Neural crest cell (in vitro differentiated cells): ENCODE data around the gene SRSF2. TPM values are rescaled to one million over a fixed set of nuclear protein-coding genes. Genes with fewer than 3 reads are reported as not detected.
"Not testable (repeated sequence)": the region's sequence is repeated elsewhere in the genome, so short reads cannot be mapped to it uniquely, and the experiment has no call there.

Experiments used
- DNase-seq: peaks from one replicate; pipeline ENCODE4 v3.0.0; 2021; ENCODE audit warnings: low read depth, mixed read lengths, low spot score
- H3K27ac Mint-ChIP-seq: one replicate; pipeline ENCODE4 v1.8.0; 2021; ENCODE audit warnings: mild to moderate bottlenecking, mixed read lengths; ENCODE audit not compliant: unreplicated experiment
- H3K27me3 Mint-ChIP-seq: 2 replicates; pipeline ENCODE4 v1.8.0; 2021; ENCODE audit warnings: low read depth, mild to moderate bottlenecking, mixed read lengths
- H3K36me3 Mint-ChIP-seq: 2 replicates; pipeline ENCODE4 v1.8.0; 2021; ENCODE audit warnings: low read depth, mild to moderate bottlenecking, mixed read lengths
- H3K4me1 Mint-ChIP-seq: 2 replicates; pipeline ENCODE4 v1.8.0; 2021; ENCODE audit warnings: mixed read lengths
- H3K4me3 Mint-ChIP-seq: one replicate; pipeline ENCODE4 v1.8.0; 2021; ENCODE audit warnings: mild to moderate bottlenecking, mixed read lengths
- H3K9me3 Mint-ChIP-seq: 2 replicates; pipeline ENCODE4 v1.8.0; 2021; ENCODE audit warnings: mixed read lengths
- total RNA-seq: library from RNA; stranded (reverse); gene quantifications from 2 replicates; pipeline ENCODE4 v1.2.1, GENCODE V29; 2021
- TF ChIP-seq, protein P1 (sequence below): fragments of 200-600 bp; sonication (generic); conservative IDR thresholded peaks from 2 replicates; pipeline ENCODE4 v1.5.0; 2021; ENCODE audit warnings: antibody characterized with exemption, mild to moderate bottlenecking

SRSF2 gene
- total RNA-seq, 1 donor from 2014 or later: 453 TPM

DNA sequence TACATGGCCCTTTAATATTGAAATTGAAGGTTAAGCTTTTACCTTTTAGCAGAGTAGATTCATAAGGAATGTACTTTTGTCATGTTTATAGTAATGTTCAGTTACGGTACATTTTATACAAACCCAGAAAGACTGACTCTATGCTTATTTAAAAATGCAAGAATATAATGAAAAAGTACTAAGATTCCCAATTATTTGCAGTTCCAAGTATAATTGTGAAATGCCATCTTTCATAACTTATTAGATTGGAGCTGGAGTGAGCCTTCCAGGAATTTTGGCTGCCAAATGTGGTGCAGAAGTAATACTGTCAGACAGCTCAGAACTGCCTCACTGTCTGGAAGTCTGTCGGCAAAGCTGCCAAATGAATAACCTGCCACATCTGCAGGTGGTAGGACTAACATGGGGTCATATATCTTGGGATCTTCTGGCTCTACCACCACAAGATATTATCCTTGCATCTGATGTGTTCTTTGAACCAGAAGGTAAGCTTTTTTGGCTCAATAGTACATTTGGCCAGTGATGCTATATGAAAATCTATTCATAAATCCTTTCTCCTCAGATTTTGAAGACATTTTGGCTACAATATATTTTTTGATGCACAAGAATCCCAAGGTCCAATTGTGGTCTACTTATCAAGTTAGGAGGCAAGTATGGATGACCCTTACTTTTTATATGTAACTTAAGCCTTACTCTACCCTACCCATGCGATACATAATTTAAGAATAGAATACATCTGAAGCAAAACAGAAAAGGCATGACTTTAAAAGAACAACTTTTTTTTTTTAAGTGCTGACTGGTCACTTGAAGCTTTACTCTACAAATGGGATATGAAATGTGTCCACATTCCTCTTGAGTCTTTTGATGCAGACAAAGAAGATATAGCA lies 4.2 kb downstream of the SRSF2 start:
- TF ChIP-seq, protein P1, sequence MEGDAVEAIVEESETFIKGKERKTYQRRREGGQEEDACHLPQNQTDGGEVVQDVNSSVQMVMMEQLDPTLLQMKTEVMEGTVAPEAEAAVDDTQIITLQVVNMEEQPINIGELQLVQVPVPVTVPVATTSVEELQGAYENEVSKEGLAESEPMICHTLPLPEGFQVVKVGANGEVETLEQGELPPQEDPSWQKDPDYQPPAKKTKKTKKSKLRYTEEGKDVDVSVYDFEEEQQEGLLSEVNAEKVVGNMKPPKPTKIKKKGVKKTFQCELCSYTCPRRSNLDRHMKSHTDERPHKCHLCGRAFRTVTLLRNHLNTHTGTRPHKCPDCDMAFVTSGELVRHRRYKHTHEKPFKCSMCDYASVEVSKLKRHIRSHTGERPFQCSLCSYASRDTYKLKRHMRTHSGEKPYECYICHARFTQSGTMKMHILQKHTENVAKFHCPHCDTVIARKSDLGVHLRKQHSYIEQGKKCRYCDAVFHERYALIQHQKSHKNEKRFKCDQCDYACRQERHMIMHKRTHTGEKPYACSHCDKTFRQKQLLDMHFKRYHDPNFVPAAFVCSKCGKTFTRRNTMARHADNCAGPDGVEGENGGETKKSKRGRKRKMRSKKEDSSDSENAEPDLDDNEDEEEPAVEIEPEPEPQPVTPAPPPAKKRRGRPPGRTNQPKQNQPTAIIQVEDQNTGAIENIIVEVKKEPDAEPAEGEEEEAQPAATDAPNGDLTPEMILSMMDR: no peak
- no peak overlapping the region for H3K27ac Mint-ChIP-seq
- peak overlapping the region; percentile 99 for H3K4me3 Mint-ChIP-seq
- DNase-seq: no peak
- peaks cover 35% of the 10 kb centered on the region for H3K36me3 Mint-ChIP-seq
- peaks cover 46% of the 10 kb centered on the region for H3K4me1 Mint-ChIP-seq
- H3K9me3 Mint-ChIP-seq: no peaks in the 10 kb centered on the region
- H3K27me3 Mint-ChIP-seq: peaks cover 5% of the 10 kb centered on the region

DNA sequence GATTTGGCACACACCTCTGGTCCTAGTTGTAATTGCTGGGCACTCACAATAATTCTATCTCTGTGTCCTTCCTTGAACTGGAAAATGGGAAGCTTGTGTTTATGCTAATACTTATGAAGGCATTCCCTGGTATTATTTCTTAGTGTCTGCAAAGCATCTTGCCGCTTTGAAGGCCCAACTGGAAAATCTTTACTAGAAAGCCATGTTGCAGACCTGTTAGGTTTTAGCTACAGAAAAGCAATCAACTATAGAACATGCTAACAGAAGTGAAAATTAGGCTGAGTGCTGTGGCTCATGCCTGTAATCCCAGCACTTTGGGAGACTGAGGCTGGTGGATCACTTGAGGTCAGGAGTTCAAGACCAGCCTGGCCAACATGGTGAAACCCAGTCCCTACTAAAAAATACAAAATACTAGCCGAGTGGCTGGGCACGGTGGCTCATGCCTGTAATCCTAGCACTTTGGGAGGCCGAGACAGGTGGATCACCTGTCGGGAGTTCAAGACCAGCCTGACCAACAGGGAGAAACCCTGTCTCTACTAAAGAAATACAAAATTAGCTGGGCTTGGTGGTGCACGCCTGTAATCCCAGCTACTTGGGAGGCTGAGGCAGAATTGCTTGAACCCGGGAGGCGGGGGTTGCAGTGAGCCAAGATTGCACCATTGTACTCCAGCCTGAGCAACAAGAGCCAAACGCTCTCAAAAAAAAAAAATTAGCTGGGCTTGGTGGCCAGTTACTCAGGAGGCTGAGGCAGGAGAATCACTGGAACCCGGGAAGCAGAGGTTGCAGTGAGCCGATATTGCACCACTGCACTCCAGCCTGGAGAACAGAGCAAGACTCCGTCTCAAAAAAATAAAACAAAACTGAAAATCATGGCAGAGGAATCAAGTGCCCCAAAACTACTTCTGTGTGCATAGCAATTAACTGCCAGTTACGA lies 5.1 kb downstream of the SRSF2 start:
- peak overlapping the region; percentile 99 for H3K4me3 Mint-ChIP-seq
- DNase-seq, H3K27me3 Mint-ChIP-seq, H3K9me3 Mint-ChIP-seq, H3K27ac Mint-ChIP-seq: not testable (repeated sequence)
- peaks cover 53% of the 10 kb centered on the region for H3K4me1 Mint-ChIP-seq
- H3K36me3 Mint-ChIP-seq: peaks cover 35% of the 10 kb centered on the region

GRCh38 chr17:76727745-76728456 lies 9.2 kb downstream of the SRSF2 start:
- peaks cover 36% of the 10 kb centered on the region for H3K4me1 Mint-ChIP-seq
- H3K27ac Mint-ChIP-seq: peak overlapping the region; percentile 28
- peak overlapping the region; percentile 99 for H3K4me3 Mint-ChIP-seq
- H3K36me3 Mint-ChIP-seq: peaks cover 9% of the 10 kb centered on the region
- H3K27me3 Mint-ChIP-seq: no peaks in the 10 kb centered on the region
- no peaks in the 10 kb centered on the region for H3K9me3 Mint-ChIP-seq
- no peak for DNase-seq
- TF ChIP-seq, protein P1: no peak

GRCh38 chr17:76726776-76727718 lies 10.1 kb downstream of the SRSF2 start, which contains the start of gene METTL23:
TSS of gene METTL23 (plus strand) at chr17:76726839. CDS start at chr17:76729711, 2,872 bp downstream.
- peak within 1 kb of the TSS; percentile 98 for H3K27ac Mint-ChIP-seq
- peaks cover 37% of the 10 kb centered on the region for H3K4me1 Mint-ChIP-seq
- DNase-seq: peak; percentile 61
- H3K27me3 Mint-ChIP-seq: no peaks in the 10 kb centered on the region
- peaks cover 9% of the 10 kb centered on the region for H3K36me3 Mint-ChIP-seq
- TF ChIP-seq, protein P1: peak; percentile 74
- H3K4me3 Mint-ChIP-seq: peak within 1 kb of the TSS; percentile 99
- no peaks in the 10 kb centered on the region for H3K9me3 Mint-ChIP-seq

GRCh38 chr17:76726231-76726775 lies 10.8 kb downstream of the SRSF2 start, which contains the start of gene JMJD6:
TSS of gene JMJD6 (minus strand) at chr17:76726606. CDS start at chr17:76726475, 131 bp downstream.
- H3K36me3 Mint-ChIP-seq: peaks cover 9% of the 10 kb centered on the region
- H3K4me3 Mint-ChIP-seq: peak within 1 kb of the TSS; percentile 99
- H3K4me1 Mint-ChIP-seq: peaks cover 37% of the 10 kb centered on the region
- no peaks in the 10 kb centered on the region for H3K9me3 Mint-ChIP-seq
- TF ChIP-seq, protein P1: no peak
- DNase-seq: peak; percentile 86
- no peaks in the 10 kb centered on the region for H3K27me3 Mint-ChIP-seq
- peak within 1 kb of the TSS; percentile 98 for H3K27ac Mint-ChIP-seq
